Skeletal muscle satellite cell (primary cell): Measurements from ENCODE around the gene LILRB5.
"Not testable (repeated sequence)": the region's sequence is repeated elsewhere in the genome, so short reads cannot be mapped to it uniquely, and the experiment has no call there.

Experiments
- H3K27me3 ChIP-seq: 2 replicates; pipeline ENCODE4 v1.7.0; 2013; ENCODE audit warnings: low read length; ENCODE audit not compliant: control insufficient read depth, insufficient read depth
- H3K36me3 ChIP-seq: 2 replicates; pipeline ENCODE4 v1.7.0; 2013; ENCODE audit warnings: mild to moderate bottlenecking, control low read depth, low read length; ENCODE audit not compliant: insufficient read depth
- H3K4me1 ChIP-seq: 2 replicates; pipeline ENCODE4 v1.7.0; 2013; ENCODE audit warnings: low read length; ENCODE audit not compliant: control insufficient read depth, insufficient read depth
- H3K4me2 ChIP-seq: 2 replicates; pipeline ENCODE4 v1.7.0; 2013; ENCODE audit warnings: mild to moderate bottlenecking, low read length
- H3K4me3 ChIP-seq: 2 replicates; pipeline ENCODE4 v1.7.0; 2013; ENCODE audit warnings: low read length
- H3K9ac ChIP-seq: 2 replicates; pipeline ENCODE4 v1.7.0; 2013; ENCODE audit warnings: mild to moderate bottlenecking, low read depth, low read length, moderate library complexity
- H3K9me3 ChIP-seq: replicated peaks from 2 replicates; pipeline ENCODE4 v1.7.0; 2013; ENCODE audit warnings: mild to moderate bottlenecking, control low read depth, low read length

LILRB5 gene

GRCh38 chr19:54273821-54274220 lies 16.7 kb upstream of the LILRB5 start:
- Histone ChIP-seq H3K36me3 (no peaks in the 10 kb centered on the region), H3K4me1 (no peaks in the 10 kb centered on the region), H3K9me3 (no peaks in the 10 kb centered on the region), H3K4me2 (no peak overlapping the region), H3K4me3 (no peak overlapping the region), H3K27me3 (peaks cover 3% of the 10 kb centered on the region), H3K9ac (no peak overlapping the region)

GRCh38 chr19:54272181-54272580 lies 15.1 kb upstream of the LILRB5 start:
- H3K4me2 ChIP-seq, H3K36me3 ChIP-seq, H3K9ac ChIP-seq, H3K4me1 ChIP-seq, H3K27me3 ChIP-seq, H3K4me3 ChIP-seq, H3K9me3 ChIP-seq: not testable (repeated sequence)

- not testable (repeated sequence) for H3K9ac ChIP-seq, H3K9me3 ChIP-seq, H3K4me1 ChIP-seq, H3K27me3 ChIP-seq, H3K36me3 ChIP-seq, H3K4me2 ChIP-seq, H3K4me3 ChIP-seq
Observed at GRCh38 chr19:54271587-54271986, 14.5 kb upstream of the LILRB5 start.

GRCh38 chr19:54271106-54271505 lies 14.0 kb upstream of the LILRB5 start:
- peaks cover 3% of the 10 kb centered on the region for H3K27me3 ChIP-seq
- H3K4me3 ChIP-seq = no peak overlapping the region
- no peaks in the 10 kb centered on the region for H3K36me3 ChIP-seq
- no peak overlapping the region for H3K4me2 ChIP-seq
- H3K4me1 ChIP-seq = no peaks in the 10 kb centered on the region
- no peak overlapping the region for H3K9ac ChIP-seq
- no peaks in the 10 kb centered on the region for H3K9me3 ChIP-seq

DNA sequence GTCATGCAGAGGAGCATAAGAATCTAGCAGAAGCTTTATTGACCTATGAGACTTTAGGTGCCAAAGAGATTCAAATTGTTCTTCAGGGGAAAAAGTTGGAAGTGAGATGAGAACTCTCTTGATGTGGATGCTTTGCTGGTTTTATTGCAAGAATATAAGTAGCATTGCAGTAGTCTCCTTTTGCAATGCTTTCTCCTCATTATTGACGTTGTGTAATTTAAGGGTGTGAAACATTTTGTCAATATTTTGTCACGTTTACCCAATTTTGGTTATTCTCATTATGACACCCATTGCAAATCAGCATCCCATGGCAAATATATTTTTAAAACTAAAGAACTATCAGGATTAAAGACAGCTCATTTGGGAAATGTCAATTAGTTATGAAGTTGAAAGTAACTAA lies 11.9 kb upstream of the LILRB5 start:
- Histone ChIP-seq H3K4me1 (no peaks in the 10 kb centered on the region), H3K4me3 (no peak overlapping the region), H3K4me2 (no peak overlapping the region), H3K9me3 (no peaks in the 10 kb centered on the region), H3K9ac (no peak overlapping the region), H3K36me3 (no peaks in the 10 kb centered on the region), H3K27me3 (peaks cover 3% of the 10 kb centered on the region)

DNA sequence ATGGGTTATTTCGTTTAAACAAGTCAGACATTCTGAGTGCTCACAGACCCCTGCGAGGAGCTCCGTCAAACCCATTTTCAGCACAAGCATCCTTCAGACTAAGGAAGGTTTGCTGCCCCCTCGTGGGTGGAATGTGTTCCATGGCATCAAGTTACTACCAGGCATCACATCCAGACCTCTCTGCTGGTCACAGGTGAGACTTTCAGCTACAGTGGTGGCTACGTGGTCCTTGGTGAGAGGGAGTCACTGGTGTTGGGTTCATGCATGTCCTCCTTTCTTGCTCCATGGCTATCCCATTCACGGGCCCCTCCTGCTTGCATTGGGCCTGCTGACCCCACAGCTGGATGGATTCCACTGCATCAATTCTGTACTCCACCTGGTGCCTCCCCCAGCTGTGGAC lies 9.1 kb upstream of the LILRB5 start:
- Histone ChIP-seq H3K4me3 (no peak overlapping the region), H3K9ac (no peak overlapping the region), H3K4me1 (no peaks in the 10 kb centered on the region), H3K9me3 (no peaks in the 10 kb centered on the region), H3K27me3 (no peaks in the 10 kb centered on the region), H3K36me3 (no peaks in the 10 kb centered on the region), H3K4me2 (no peak overlapping the region)

- Histone ChIP-seq H3K9ac (no peak overlapping the region), H3K4me1 (no peaks in the 10 kb centered on the region), H3K4me3 (no peak overlapping the region), H3K4me2 (no peak overlapping the region), H3K9me3 (no peaks in the 10 kb centered on the region), H3K27me3 (peaks cover 4% of the 10 kb centered on the region), H3K36me3 (no peaks in the 10 kb centered on the region)
Observed at GRCh38 chr19:54262470-54262869, 5.4 kb upstream of the LILRB5 start.

- no peak overlapping the region for H3K4me3 ChIP-seq
- no peaks in the 10 kb centered on the region for H3K9me3 ChIP-seq
- H3K4me1 ChIP-seq = no peaks in the 10 kb centered on the region
- no peak overlapping the region for H3K4me2 ChIP-seq
- H3K27me3 ChIP-seq = peaks cover 8% of the 10 kb centered on the region
- H3K9ac ChIP-seq = no peak overlapping the region
- no peaks in the 10 kb centered on the region for H3K36me3 ChIP-seq
Observed at GRCh38 chr19:54262066-54262465, 5.0 kb upstream of the LILRB5 start.

DNA sequence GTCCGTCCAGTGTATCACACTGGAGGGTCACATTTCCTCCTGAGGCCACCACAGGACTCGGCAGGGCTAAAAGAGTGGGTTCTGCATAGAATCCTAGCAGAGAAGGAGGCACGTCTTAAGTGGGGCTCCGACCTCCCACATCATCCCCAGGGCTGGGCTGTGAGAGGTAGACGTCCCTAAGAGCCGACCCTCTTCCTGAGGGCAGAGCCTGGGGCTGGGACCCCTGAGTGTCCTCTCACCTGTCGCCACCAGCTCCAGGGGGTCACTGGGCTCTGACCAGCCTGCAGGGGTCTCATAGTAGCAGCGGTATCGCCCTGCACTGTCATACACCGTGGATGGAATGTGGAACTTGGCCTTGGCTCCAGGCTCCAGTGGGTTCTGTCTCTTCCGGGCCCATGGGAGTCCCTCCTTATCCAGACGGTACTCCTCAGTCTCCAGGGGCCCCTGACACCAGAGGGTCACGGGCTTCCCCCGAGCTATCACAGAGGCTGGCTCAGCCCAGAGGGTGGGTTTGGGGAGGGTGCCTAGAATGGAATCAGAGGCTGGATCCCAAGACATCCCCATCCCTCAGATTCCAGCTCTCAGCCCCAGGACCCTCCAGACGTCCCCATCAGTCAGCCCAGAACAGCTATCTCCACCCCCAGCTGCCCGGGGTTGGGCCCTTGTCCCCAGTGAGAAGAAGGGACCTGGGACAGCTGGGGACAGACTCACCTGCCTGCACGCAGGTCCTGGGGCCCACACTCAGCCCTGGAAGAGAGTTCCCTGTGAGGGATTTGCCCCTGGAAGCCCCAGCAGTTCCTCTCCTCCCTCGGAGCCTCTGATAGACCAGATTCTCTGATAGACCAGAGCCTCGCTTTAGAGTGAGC lies 590 bp downstream of the LILRB5 start:
- peaks cover 19% of the 10 kb centered on the region for H3K27me3 ChIP-seq
- no peak overlapping the region for H3K4me3 ChIP-seq
- no peak overlapping the region for H3K9ac ChIP-seq
- no peaks in the 10 kb centered on the region for H3K36me3 ChIP-seq
- H3K4me1 ChIP-seq = no peaks in the 10 kb centered on the region
- no peaks in the 10 kb centered on the region for H3K9me3 ChIP-seq
- no peak overlapping the region for H3K4me2 ChIP-seq

DNA sequence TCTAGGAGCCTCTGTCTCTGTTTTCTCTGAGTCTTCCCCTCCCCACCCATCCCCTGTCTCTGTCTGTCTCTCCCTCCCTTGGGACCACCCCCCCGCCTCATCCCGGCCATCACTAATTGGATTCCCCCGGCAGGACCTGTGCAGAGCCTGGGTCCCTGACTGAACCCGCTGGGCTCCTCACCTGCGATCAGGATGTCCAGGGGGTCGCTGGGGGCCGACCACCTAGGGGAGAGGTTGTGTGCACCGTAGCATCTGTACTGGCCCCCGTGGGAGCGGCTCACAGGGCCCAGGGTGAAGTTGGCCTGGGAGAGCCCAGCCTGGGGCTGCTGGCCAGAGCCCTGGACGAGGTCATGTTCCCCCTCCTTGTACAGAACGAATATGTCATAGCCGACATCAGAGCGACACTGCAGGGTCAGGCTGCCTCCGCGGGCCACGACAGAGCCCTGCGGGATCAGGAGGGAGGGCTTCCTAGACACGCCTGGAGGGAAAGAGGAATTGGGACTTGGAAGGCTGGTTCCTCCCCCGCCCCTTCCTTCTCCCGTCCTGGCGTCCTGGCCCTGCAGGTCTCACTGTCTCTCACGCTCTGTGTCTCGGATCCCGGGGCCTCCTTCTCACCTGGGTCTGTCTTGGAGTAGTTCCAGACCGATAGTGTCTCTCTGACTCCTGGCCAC lies 1.8 kb downstream of the LILRB5 start:
- Histone ChIP-seq H3K36me3 (no peaks in the 10 kb centered on the region), H3K27me3 (peaks cover 19% of the 10 kb centered on the region), H3K9me3 (no peaks in the 10 kb centered on the region), H3K4me1 (no peaks in the 10 kb centered on the region), H3K9ac (no peak overlapping the region), H3K4me2 (no peak overlapping the region), H3K4me3 (no peak overlapping the region)

- Histone ChIP-seq H3K4me3 (no peak overlapping the region), H3K9me3 (no peaks in the 10 kb centered on the region), H3K9ac (no peak overlapping the region), H3K4me2 (no peak overlapping the region), H3K4me1 (no peaks in the 10 kb centered on the region), H3K36me3 (no peaks in the 10 kb centered on the region), H3K27me3 (peaks cover 19% of the 10 kb centered on the region)
Observed at GRCh38 chr19:54254195-54254906, 2.7 kb downstream of the LILRB5 start.
